BLaER1 (cell line): ENCODE measurements around the gene MSI2.

Experiments
- H3K27ac ChIP-seq: shearing (Covaris generic); formaldehyde crosslinking; 2 replicates; pipeline ENCODE4 v1.8.1; 2022
- H3K27me3 ChIP-seq: shearing (Covaris generic); formaldehyde crosslinking; 2 replicates; pipeline ENCODE4 v1.8.1; 2022
- H3K36me3 ChIP-seq: shearing (Covaris generic); formaldehyde crosslinking; 2 replicates; pipeline ENCODE4 v1.8.1; 2022
- H3K4me1 ChIP-seq: shearing (Covaris generic); formaldehyde crosslinking; 2 replicates; pipeline ENCODE4 v1.8.1; 2022
- H3K4me2 ChIP-seq: shearing (Covaris generic); formaldehyde crosslinking; 2 replicates; pipeline ENCODE4 v1.8.1; 2022
- H3K4me3 ChIP-seq: shearing (Covaris generic); formaldehyde crosslinking; 2 replicates; pipeline ENCODE4 v1.8.1; 2022
- H3K9ac ChIP-seq: shearing (Covaris generic); formaldehyde crosslinking; 2 replicates; pipeline ENCODE4 v1.8.1; 2022
- H3K9me3 ChIP-seq: shearing (Covaris generic); formaldehyde crosslinking; 2 replicates; pipeline ENCODE4 v1.8.1; 2022
- H4K20me1 ChIP-seq: shearing (Covaris generic); formaldehyde crosslinking; 2 replicates; pipeline ENCODE4 v1.8.1; 2022
- Cebpa-rat ChIP-seq: shearing (Covaris generic); IDR thresholded peaks from 2 replicates; pipeline ENCODE4 v1.8.1; 2022

MSI2 gene

DNA sequence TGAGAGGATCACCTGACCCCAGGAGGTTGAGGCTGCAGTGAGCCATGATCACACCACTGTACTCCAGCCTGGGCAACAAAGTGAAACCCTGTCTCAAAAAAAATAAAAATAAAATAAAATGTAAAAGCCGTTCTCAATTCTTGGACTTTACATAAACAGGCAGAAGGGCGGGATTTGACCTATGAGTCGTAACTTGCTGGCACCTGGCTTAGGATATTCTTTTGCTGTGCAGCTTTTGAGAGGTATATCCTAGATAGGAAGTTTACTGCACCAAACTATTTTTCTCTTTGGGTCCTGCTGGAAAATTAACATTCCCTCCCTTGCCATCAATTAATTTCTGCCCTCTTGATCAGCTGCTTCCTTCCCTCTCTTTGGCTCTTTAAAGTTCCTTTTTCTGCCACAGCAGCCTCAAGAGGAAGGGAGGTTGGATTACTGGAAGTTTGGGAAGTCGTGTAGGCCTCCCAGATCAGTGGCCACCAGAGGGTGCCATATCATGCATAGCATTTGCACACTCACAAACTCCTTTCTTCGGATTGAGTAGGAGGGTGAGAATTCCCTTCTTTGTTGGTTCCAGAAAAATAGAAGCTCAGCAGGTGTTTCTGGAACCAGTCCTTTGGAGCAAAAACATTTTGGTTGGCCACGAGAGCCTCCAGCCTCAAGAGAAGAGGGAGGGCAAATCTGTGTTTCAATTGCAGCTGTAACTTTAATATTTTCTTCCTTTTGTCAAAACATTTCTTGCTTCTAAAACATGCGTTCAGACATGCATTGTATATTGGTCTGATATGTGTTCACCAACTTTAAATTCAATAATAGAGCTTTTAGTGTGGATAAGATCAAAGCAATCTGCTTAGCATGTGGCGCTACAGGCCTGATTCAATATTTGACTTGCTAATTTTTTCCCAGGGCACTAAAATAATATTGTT lies 341.5 kb downstream of the MSI2 start:
- peak overlapping the region; percentile 78 for H3K27ac ChIP-seq
- no peak overlapping the region for H3K4me3 ChIP-seq
- no peak overlapping the region for H3K9ac ChIP-seq
- TF ChIP-seq Cebpa-rat: no peak
- H3K4me2 ChIP-seq: peak overlapping the region; percentile 88
- H3K27me3 ChIP-seq: no peaks in the 10 kb centered on the region
- peaks cover 3% of the 10 kb centered on the region; the same call in 1 of the 2 replicates for H4K20me1 ChIP-seq
- peaks cover 22% of the 10 kb centered on the region for H3K9me3 ChIP-seq
- peaks cover 99% of the 10 kb centered on the region for H3K36me3 ChIP-seq
- peaks cover 100% of the 10 kb centered on the region for H3K4me1 ChIP-seq

DNA sequence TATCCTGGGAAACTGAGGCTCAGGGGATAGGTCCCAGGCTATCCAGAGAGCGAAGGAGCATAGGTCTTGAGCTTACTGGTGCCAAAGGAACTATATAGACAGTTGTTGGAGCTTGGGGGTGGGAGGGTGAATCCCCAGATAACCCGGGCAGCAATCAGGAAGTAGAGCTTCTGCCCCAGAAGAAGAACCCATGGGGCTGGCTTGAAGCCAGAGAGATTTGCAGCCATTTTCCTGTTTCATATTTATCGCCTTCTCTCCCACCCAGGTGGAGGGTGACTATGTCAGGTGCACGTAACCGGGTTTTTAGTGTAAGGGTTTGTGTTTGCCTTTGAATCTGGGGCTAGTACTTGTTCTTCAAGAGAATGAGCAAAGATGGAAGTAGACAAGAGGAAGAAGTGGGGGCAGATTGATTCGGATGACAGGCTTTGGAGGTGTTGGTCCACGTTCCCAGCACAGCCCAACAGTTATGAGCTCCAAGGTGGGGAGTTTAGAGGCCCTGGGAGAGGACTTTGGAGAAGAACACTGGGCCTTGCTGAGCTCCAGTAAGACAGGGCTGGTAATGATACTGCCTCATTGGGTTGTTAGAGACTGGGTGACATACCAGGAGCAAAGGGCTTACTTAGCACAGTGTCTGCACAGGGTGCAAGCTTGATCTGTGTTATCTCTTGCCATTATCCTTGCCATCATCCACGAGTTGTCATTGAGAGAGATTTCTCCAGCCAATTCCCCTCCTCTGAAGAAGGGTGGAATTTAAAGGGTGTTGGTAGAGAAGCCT lies 343.1 kb downstream of the MSI2 start:
- Histone ChIP-seq H3K4me3 (0 out of 2 replicates have a peak overlapping the region, but pooled peaks have one; percentile 34), H3K4me1 (peaks cover 100% of the 10 kb centered on the region), H3K9ac (peak overlapping the region; percentile 35; the same call in 1 of the 2 replicates), H3K27me3 (no peaks in the 10 kb centered on the region), H3K9me3 (peaks cover 12% of the 10 kb centered on the region; the same call in 1 of the 2 replicates), H3K36me3 (peaks cover 92% of the 10 kb centered on the region), H3K27ac (peak overlapping the region; percentile 78), H3K4me2 (peak overlapping the region; percentile 88), H4K20me1 (peaks cover 9% of the 10 kb centered on the region)
- no peak for TF ChIP-seq Cebpa-rat

DNA sequence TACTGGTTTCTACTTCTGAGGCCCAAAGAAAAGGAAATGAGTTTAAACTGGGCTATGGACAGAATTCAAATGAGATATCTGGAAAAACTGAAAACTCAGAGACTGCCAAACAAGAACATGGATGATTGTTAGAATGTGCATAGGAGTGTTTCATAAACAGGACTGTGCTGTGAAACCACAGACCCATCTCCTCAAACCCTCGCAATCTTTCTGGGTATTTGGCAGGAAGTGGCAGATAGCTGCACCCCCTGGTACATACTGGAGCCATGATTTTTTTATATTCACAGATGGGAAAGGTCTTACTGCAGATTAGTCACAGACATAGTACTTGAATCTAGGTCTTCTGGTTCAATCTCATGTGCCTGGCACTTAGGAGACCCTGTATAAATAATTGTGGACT lies 343.8 kb downstream of the MSI2 start:
- H3K4me1 ChIP-seq: peaks cover 100% of the 10 kb centered on the region
- H3K27ac ChIP-seq: peak overlapping the region; percentile 78
- peaks cover 6% of the 10 kb centered on the region; the same call in 1 of the 2 replicates for H3K9me3 ChIP-seq
- peak overlapping the region; percentile 88 for H3K4me2 ChIP-seq
- H3K4me3 ChIP-seq: 0 out of 2 replicates have a peak overlapping the region, but pooled peaks have one; percentile 17
- no peaks in the 10 kb centered on the region for H3K27me3 ChIP-seq
- H3K36me3 ChIP-seq: peaks cover 86% of the 10 kb centered on the region
- peaks cover 15% of the 10 kb centered on the region for H4K20me1 ChIP-seq
- peak overlapping the region; percentile 35; the same call in 1 of the 2 replicates for H3K9ac ChIP-seq
- no peak for TF ChIP-seq Cebpa-rat

- no peak overlapping the region for H3K4me3 ChIP-seq
- no peaks in the 10 kb centered on the region for H3K27me3 ChIP-seq
- H3K4me1 ChIP-seq: peaks cover 100% of the 10 kb centered on the region
- H4K20me1 ChIP-seq: peaks cover 26% of the 10 kb centered on the region
- peaks cover 80% of the 10 kb centered on the region for H3K36me3 ChIP-seq
- H3K27ac ChIP-seq: peak overlapping the region; percentile 78
- peak overlapping the region; percentile 88; the same call in 1 of the 2 replicates for H3K4me2 ChIP-seq
- no peak for TF ChIP-seq Cebpa-rat
- H3K9ac ChIP-seq: 0 out of 2 replicates have a peak overlapping the region, but pooled peaks have one; percentile 18
- H3K9me3 ChIP-seq: no peaks in the 10 kb centered on the region
These were observed 344.9 kb downstream of the MSI2 start for GRCh38 chr17:57601143-57601735.

GRCh38 chr17:57602896-57603295 lies 346.6 kb downstream of the MSI2 start:
- peaks cover 80% of the 10 kb centered on the region for H3K36me3 ChIP-seq
- H3K4me1 ChIP-seq: peaks cover 100% of the 10 kb centered on the region
- peaks cover 41% of the 10 kb centered on the region for H4K20me1 ChIP-seq
- no peak for TF ChIP-seq Cebpa-rat
- peak overlapping the region; percentile 69; the same call in 1 of the 2 replicates for H3K9ac ChIP-seq
- no peak overlapping the region for H3K4me3 ChIP-seq
- peak overlapping the region; percentile 88 for H3K4me2 ChIP-seq
- no peaks in the 10 kb centered on the region for H3K27me3 ChIP-seq
- peak overlapping the region; percentile 78 for H3K27ac ChIP-seq
- no peaks in the 10 kb centered on the region for H3K9me3 ChIP-seq

- Histone ChIP-seq H3K9me3 (no peaks in the 10 kb centered on the region), H3K4me3 (no peak overlapping the region; the same call in 1 of the 2 replicates), H3K27ac (peak overlapping the region; percentile 78), H4K20me1 (peaks cover 44% of the 10 kb centered on the region), H3K27me3 (no peaks in the 10 kb centered on the region), H3K4me2 (peak overlapping the region; percentile 88), H3K36me3 (peaks cover 80% of the 10 kb centered on the region), H3K4me1 (peaks cover 100% of the 10 kb centered on the region), H3K9ac (peak overlapping the region; percentile 69; the same call in 1 of the 2 replicates)
- no peak for TF ChIP-seq Cebpa-rat
These were observed 347.2 kb downstream of the MSI2 start for GRCh38 chr17:57603546-57603945.

DNA sequence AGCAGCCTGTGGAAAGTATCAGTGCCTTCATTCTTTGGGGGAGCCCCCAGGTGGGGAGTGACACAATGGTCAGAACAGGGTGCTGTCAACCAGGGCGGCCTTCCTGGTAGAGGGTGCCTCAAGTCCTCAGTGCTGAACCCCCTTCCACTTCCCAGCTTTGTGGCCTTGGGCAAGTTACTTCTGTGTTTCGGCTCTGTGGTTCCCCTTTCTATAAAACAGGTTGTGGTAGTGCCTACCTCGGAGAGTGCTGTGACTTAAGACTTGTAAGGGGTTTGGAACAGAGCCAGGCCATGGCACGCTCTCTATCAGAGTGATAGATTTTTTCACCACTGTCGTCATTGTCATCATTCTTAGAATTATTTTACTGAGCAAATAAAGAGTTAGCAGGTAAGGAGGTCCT lies 347.7 kb downstream of the MSI2 start:
- peak overlapping the region; percentile 25; the same call in 1 of the 2 replicates for H3K4me3 ChIP-seq

GRCh38 chr17:57604771-57605674 lies 348.7 kb downstream of the MSI2 start:
- peaks cover 59% of the 10 kb centered on the region for H4K20me1 ChIP-seq
- H3K27me3 ChIP-seq: no peaks in the 10 kb centered on the region
- peak overlapping the region; percentile 69 for H3K9ac ChIP-seq
- no peak for TF ChIP-seq Cebpa-rat
- H3K4me2 ChIP-seq: peak overlapping the region; percentile 88
- H3K4me1 ChIP-seq: peaks cover 91% of the 10 kb centered on the region
- H3K9me3 ChIP-seq: no peaks in the 10 kb centered on the region
- H3K4me3 ChIP-seq: peak overlapping the region; percentile 25
- peak overlapping the region; percentile 78 for H3K27ac ChIP-seq
- H3K36me3 ChIP-seq: peaks cover 80% of the 10 kb centered on the region

More for the DNA sequence above, 347.7 kb downstream of the MSI2 start:
- Histone ChIP-seq H3K9ac (peak overlapping the region; percentile 69), H3K4me1 (peaks cover 99% of the 10 kb centered on the region), H3K36me3 (peaks cover 80% of the 10 kb centered on the region), H3K9me3 (no peaks in the 10 kb centered on the region), H3K27me3 (no peaks in the 10 kb centered on the region), H4K20me1 (peaks cover 49% of the 10 kb centered on the region), H3K27ac (peak overlapping the region; percentile 78), H3K4me2 (peak overlapping the region; percentile 88)
- no peak for TF ChIP-seq Cebpa-rat
